HUDEP-2 (cell line): ENCODE data around the gene CCDC121.
"Not testable (repeated sequence)": the region's sequence is repeated elsewhere in the genome, so short reads cannot be mapped to it uniquely, and the experiment has no call there.

Source experiments
- DNase-seq, 76 experiments: peaks; one replicate each; lab custom pipeline; 2025; ENCODE audit not compliant: unreplicated experiment in 76 of 76; lab: John Stamatoyannopoulos, UW

Gene CCDC121

GRCh38 chr2:27638037-27638637 is 9.3 kb upstream of the CCDC121 start:
- DNase-seq: no peak

GRCh38 chr2:27636766-27637165 is 8.0 kb upstream of the CCDC121 start:
- no peak for DNase-seq

DNA sequence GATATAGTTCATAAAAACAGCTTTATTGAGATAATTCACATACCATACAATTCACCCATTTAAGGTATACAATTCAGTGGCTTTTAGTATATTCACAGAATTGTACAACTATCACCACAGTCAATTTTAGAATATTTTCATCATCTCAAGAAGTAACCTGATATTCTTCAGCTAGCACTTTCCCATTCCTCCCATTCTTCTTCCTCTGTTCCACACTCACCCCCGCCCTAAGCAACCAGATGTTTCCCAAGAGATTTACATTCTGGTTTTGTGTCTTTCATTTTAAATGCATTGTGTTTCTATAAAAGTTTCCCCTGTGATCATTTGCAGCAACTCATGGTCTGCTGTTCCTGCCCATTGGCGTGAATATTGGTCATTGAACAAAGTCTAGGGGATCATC is 5.5 kb upstream of the CCDC121 start:
- no peak for DNase-seq

GRCh38 chr2:27630257-27630656 is 1.4 kb upstream of the CCDC121 start:
- not testable (repeated sequence) for DNase-seq

GRCh38 chr2:27627963-27628766 is 647 bp downstream of the CCDC121 start:
- peak in 3 of 76 experiments; percentile 5 to 40 (median 14) for DNase-seq

DNA sequence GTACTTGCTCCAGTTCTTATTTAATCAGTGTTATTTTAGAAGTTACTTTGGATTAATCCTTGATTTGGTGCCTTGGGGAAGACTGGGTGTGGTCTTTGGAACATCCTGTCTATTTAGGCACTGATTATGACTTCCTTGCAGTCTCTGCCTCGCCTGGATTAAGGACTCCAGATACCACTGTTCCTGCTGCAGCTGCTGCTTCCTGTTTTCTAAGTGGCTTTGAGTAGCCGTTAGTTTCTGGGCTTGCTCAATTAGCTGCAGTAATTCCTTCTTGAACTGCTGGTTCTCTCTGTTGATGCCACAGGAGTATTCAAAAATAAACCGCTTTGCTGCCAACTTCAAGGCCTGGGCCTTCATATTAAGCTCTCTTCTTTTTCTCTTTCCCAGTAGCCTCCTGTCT is 1.9 kb downstream of the CCDC121 start:
- not testable (repeated sequence) for DNase-seq

GRCh38 chr2:27626323-27626722 is 2.5 kb downstream of the CCDC121 start:
- DNase-seq: not testable (repeated sequence)

DNA sequence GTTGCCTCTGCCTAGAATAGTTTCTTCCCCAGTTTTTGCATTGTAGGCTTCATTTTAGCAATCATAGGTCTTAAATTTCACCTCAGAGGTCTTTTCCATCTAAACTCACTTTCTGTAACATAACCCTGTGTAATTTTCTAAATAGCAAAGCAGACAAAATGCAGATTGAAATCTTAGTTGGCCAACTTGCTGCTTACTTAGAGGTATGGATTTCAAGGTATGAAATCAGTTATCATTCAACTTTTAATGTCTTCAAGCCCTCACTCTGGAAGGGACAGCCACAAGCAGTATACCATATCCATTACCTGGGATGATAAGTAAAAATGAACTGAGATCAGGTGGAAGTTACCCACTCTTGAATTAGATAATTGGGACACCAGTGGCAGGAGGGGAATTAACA is 3.9 kb downstream of the CCDC121 start:
- DNase-seq: no peak

- no peak for DNase-seq
Measured at GRCh38 chr2:27622921-27623384, 5.9 kb downstream of the CCDC121 start.

DNA sequence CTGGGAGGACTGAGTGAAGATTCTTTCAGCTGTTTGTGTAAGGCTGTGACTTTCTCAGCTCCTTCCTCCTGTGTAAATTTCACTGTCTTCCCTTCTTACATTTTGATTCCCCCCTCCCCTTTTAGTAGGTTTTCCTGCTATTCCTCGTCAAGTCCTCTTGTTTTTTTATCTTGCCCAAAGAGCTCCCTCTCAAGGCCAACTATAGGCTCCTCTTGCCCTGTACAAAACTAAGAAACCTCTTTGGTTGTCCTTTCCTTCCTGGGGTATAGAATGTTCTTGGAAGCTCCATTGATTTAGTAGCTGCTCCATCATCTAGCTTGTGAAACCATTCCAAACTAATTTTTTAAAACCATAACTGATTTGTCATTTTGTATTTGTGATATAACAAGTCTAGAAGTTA is 7.3 kb downstream of the CCDC121 start:
- no peak for DNase-seq

DNA sequence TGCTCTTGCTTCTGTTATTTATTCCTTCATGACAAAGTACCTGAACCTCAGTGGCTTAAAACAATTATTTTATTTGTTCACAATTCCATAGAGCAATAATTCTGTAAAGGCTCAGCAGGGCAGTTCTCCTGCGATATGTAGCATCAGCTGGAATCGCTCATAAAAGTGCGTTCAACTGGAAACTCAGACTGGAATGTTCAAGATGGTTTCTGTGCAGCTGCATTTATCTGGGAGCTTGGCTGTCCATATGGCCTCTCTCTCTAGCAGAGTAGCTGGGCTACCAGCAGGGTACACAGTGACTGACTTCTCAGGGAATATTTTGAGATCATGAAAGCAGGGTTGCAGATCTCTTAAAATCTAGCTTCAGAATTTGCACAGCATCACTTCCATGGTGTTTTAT is 13.5 kb downstream of the CCDC121 start:
- DNase-seq: no peak

DNA sequence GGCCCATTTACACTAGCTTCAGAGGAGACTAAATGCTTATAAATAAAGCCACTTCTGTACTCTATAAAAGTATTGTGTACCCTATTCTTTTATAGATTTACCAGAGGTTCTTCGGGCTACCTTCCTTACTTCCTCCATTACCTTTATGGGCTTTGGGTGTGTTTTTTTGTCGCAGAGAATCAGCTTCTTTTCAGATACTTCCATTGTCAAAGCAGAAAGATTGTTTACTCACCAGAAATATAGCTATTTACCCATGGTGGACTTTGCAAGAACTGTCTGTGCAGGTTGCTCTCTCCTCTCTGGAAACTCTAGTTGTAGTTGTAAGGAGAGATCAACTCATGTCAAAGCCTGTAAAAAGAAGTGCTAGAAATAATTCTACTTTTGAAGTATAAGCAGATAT is 14.8 kb downstream of the CCDC121 start:
- no peak for DNase-seq

- no peak for DNase-seq
Measured at GRCh38 chr2:27606611-27607010, 22.2 kb downstream of the CCDC121 start.

DNA sequence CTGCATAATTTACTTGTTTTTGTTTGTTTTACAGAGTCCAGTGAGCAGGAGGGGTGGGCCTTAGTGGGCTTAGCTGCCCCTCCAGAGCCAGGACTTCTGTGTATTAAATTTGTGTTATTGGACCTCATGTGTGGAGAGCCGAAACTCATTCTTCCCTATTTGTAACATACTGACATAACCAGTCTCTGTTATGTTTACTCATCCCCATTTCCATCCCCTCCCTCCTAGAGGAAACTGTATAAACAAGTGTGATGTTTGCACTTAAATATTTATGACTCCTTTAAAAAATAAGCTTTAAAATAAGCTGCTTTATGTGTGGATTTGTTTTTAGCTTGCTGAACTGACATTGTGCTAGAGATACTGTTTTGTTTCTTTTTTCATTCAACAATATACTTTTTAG is 32.2 kb downstream of the CCDC121 start:
- DNase-seq: no peak

GRCh38 chr2:27595412-27595811 is 33.4 kb downstream of the CCDC121 start:
- DNase-seq: not testable (repeated sequence)

DNA sequence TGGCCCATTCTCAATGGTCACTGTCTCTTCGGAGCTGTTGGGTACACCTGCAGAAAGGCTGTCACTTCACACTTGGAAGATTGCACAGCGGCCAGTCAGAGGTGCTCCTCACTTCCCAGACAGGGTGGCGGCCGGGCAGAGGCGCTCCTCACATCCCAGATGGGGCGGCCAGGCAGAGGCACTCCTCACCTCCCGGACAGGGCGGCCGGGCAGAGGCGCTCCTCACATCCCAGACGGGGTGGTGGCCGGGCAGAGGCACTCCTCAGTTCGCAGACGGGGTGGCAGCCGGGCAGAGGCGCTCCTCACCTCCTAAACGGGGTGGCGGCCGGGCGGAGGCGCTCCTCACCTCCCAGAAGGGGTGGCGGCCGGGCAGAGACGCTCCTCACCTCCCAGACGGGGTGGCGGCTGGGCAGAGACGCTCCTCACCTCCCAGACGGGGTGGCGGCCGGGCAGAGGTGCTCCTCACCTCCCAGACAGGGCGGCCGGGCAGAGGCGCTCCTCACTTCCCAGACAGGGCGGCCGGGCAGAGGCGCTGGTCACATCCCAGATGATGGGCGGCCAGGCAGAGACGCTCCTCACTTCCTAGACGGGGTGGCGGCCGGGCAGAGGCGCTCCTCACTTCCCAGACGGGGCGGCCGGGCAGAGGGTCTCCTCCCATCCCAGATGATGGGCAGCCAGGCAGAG is 34.6 kb downstream of the CCDC121 start:
- not testable (repeated sequence) for DNase-seq

- no peak for DNase-seq
Measured at GRCh38 chr2:27593240-27593639, 35.6 kb downstream of the CCDC121 start.

DNA sequence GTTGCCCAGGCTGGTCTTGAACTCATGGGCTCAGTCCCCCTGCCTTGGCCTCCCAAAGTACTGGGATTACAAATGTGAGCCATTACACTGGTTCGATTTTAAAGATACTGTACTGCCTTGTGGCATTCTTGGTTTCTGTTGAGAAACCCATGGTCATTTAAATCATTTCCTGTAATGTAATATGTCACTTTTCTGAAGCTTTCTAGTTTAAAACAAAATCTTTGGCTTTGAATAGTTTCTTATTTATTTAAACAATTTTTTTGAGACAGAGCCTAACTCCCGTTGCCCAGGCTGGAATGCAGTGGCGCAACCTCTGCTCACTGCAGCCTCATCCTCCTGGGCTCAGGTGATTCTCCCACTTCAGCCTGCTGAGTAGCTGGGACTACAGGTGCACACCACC is 37.1 kb downstream of the CCDC121 start:
- DNase-seq: no peak

GRCh38 chr2:27588308-27588707 is 40.5 kb downstream of the CCDC121 start:
- no peak for DNase-seq

GRCh38 chr2:27587025-27587424 is 41.8 kb downstream of the CCDC121 start:
- no peak for DNase-seq

GRCh38 chr2:27584597-27584996 is 44.2 kb downstream of the CCDC121 start:
- DNase-seq: no peak
